ENCODE measurements around the gene PIK3R3. TPM values are rescaled to one million over a fixed set of nuclear protein-coding genes. Genes with fewer than 3 reads are reported as not detected.

Gene PIK3R3
- total RNA-seq, 4 donors from 2014 or later, result 16.7 to 91.0 (median 49.0) TPM

GRCh38 chr1:46133181-46133658, 791 bp upstream of the PIK3R3 start:
- TF ChIP-seq CTCF (IDR thresholded peaks at IDR 0.05; ENCODE audit: low read depth), result no peak

- no peak for TF ChIP-seq CTCF (IDR thresholded peaks at IDR 0.05; ENCODE audit: low read depth)
Observed at GRCh38 chr1:46131712-46132528, 509 bp downstream of the PIK3R3 start.

- no peak for TF ChIP-seq CTCF (IDR thresholded peaks at IDR 0.05; ENCODE audit: low read depth)
Observed at GRCh38 chr1:46131093-46131492, 1.3 kb downstream of the PIK3R3 start.

- no peak for TF ChIP-seq CTCF (IDR thresholded peaks at IDR 0.05; ENCODE audit: low read depth)
Observed at GRCh38 chr1:46130606-46131005, 1.8 kb downstream of the PIK3R3 start.

GRCh38 chr1:46130121-46130520, 2.3 kb downstream of the PIK3R3 start:
- TF ChIP-seq CTCF (IDR thresholded peaks at IDR 0.05; ENCODE audit: low read depth), result no peak

GRCh38 chr1:46128344-46128743, 4.1 kb downstream of the PIK3R3 start:
- no peak for TF ChIP-seq CTCF (IDR thresholded peaks at IDR 0.05; ENCODE audit: low read depth)

- no peak for TF ChIP-seq CTCF (IDR thresholded peaks at IDR 0.05; ENCODE audit: low read depth)
Observed at GRCh38 chr1:46118856-46119255, 13.6 kb downstream of the PIK3R3 start.

Data from subcutaneous adipose tissue (tissue), 4 donors.